Prostate gland (tissue), 2 donors: ENCODE data around the gene INO80C.

Source experiments
- POLR2A ChIP-seq: fragments of 450-650 bp; IDR thresholded peaks from one replicate; pipeline ENCODE4 v1.6.1; 2016; ENCODE audit warnings: antibody characterized with exemption, mild to moderate bottlenecking
- TF ChIP-seq, protein P1 (sequence below), 4 experiments: fragments of 200-600 bp in 2 of 4; fragments of 450-650 bp in 2 of 4; sonication (generic) in 2 of 4; IDR thresholded peaks; 1 replicate in 3 of 4; 2 replicates in 1 of 4; pipeline ENCODE4 v1.5.1; 2016 to 2019; ENCODE audit warnings: antibody characterized with exemption in 4 of 4, mild to moderate bottlenecking in 2 of 4, moderate library complexity in 2 of 4

GRCh38 chr18:35533916-35534405 is 36.2 kb upstream of the INO80C start:
- TF ChIP-seq, protein P1, sequence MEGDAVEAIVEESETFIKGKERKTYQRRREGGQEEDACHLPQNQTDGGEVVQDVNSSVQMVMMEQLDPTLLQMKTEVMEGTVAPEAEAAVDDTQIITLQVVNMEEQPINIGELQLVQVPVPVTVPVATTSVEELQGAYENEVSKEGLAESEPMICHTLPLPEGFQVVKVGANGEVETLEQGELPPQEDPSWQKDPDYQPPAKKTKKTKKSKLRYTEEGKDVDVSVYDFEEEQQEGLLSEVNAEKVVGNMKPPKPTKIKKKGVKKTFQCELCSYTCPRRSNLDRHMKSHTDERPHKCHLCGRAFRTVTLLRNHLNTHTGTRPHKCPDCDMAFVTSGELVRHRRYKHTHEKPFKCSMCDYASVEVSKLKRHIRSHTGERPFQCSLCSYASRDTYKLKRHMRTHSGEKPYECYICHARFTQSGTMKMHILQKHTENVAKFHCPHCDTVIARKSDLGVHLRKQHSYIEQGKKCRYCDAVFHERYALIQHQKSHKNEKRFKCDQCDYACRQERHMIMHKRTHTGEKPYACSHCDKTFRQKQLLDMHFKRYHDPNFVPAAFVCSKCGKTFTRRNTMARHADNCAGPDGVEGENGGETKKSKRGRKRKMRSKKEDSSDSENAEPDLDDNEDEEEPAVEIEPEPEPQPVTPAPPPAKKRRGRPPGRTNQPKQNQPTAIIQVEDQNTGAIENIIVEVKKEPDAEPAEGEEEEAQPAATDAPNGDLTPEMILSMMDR (IDR thresholded peaks at IDR 0.05), result no peak
- no peak for TF ChIP-seq POLR2A
